GM12878 (cell line): Measurements from ENCODE around the gene UGT1A6.

ENCODE experiments used
- POLR2AphosphoS5 ChIP-seq: IDR thresholded peaks from 2 replicates; pipeline ENCODE4 v1.6.1; 2011; ENCODE audit warnings: mild to moderate bottlenecking, low read length, inconsistent platforms
- TF ChIP-seq, protein P1 (sequence below): IDR thresholded peaks from 2 replicates; pipeline ENCODE4 v1.6.1; 2011; ENCODE audit warnings: borderline replicate concordance, low read depth, mild to moderate bottlenecking, moderate library complexity, low read length; ENCODE audit not compliant: insufficient read depth, poor library complexity, severe bottlenecking

DNA sequence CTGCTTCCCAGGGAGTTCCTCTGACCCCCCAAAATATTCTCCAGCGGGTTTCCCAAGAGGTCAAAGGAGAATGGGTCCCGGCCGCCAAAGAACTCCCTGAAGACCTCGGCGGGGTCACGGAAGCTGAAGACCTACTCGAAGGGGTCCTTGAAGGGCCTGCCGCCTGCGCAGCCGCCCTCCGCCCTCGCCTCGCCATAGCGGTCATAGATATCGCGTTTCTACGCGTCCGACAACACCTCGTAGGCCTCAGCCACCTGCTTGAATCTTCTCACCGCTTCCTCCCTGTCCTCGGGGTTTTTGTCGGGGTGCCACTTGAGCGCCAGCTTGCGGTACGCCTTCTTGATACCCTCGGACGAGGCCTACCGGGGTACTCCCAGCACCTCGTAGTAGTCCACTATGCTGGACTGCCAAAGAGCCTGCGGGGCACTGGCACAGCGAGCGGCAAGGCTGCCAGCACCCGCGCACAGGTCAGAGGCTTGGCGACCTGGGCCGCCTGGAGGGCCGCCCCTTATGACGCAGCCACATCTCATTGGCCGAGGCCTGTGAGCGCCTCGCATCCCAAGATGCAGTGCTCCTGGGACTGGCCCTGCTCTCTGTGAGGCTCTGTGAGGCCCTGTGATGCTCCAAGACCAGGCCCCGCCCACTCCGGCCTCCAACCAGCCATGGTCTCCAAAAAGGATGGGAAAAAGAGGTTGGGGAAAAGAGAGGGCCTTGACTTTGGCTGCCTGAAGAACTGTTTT is 62.4 kb downstream of the UGT1A6 start:
- TF ChIP-seq, protein P1, sequence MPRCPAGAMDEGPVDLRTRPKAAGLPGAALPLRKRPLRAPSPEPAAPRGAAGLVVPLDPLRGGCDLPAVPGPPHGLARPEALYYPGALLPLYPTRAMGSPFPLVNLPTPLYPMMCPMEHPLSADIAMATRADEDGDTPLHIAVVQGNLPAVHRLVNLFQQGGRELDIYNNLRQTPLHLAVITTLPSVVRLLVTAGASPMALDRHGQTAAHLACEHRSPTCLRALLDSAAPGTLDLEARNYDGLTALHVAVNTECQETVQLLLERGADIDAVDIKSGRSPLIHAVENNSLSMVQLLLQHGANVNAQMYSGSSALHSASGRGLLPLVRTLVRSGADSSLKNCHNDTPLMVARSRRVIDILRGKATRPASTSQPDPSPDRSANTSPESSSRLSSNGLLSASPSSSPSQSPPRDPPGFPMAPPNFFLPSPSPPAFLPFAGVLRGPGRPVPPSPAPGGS = no peak
- no peak for TF ChIP-seq POLR2AphosphoS5
